Fibroblast of peridontal ligament (primary cell): ENCODE results near the gene BABAM2.

Experiments
- DNase-seq: peaks from one replicate; pipeline ENCODE4 v3.0.0-alpha.2; 2010; ENCODE audit errors: extremely low read depth

BABAM2 gene

DNA sequence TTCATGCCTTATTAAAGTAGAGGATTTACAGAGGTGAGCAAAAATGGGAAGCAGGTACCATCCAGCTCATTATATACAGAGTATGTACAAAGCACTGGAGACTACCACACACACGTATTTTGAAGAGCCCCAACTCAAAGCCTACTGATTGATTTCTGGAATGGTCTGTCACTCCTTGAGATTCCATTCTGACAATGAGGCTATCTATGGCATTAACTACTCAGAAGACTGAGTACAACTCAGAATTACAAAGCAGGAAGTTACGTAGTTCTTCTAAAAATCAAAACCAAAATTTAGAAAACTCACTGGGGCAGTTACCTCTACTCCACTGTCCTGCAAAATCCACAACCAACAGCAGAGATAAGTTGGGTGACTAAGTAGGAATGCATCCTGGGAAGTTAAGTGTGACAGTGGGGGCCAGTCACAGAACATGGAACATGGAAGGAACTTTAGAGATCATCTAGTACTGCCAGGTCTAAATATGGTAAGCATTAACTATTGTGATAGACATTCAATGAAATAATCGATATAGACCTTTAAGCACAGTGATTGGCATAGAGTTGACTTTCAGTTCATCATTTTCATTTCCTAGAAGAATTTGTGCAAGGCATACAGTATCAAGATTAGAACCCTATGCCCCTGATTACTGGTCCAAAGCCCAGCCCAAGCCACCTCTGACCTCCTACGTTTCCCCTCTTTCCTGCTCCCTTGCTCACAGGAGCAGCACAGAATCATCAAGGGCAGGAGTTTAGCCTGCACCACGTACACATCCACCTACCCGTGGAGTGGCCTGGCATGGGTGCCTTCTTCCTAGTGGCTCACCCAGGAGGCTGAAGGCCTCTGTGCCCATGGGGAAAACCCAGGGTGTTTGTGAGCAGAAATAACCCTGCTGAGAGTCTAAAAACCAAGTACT lies 422.0 kb downstream of the BABAM2 start:
- no peak for DNase-seq

DNA sequence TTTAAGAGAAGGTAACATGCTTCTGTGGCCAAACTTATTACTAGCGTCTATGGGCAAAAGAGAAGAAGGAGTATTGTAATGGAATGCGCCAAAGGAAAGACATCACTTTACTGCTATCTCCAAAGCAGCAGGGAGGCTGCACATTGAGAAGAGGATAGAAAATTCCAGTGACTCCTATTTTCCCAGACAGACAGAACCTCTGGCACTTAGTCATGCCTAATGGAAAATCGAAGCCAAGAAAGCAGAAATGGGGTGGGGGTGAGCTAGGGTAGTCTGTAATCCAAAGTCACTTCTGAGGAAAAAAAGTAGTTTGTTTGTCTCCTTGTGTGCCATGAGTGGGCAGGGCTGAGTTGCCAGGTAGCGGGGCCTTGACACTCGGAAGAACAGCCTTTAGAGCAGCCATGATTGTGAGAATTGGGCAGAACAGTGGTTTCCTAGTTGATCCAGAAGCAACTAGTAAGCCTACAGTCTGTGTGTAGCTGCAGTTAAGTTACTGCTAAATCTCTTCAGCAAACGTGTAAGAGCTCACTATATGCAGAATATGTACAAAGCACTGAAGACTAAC lies 422.8 kb downstream of the BABAM2 start:
- DNase-seq = no peak

DNA sequence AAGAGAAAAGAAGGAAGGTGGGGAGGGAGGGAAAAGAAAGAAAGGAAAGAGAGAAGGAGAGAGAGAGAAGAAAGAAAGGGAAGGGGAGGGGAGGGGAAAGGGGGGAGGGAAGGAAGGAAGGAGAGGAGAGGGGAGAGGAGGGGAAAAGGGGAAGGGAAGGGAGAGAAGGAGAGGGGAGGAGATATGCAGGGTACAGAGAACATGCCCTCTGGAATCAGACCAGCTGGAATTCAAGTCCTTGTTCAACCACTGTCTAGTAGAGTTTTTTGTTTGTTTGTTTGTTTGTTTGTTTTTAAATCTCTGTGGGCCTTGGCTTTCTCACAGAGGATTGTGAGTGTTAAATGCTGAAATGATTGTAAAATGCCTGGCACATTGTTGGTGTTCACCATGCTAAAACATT lies 424.4 kb downstream of the BABAM2 start:
- DNase-seq = no peak

DNA sequence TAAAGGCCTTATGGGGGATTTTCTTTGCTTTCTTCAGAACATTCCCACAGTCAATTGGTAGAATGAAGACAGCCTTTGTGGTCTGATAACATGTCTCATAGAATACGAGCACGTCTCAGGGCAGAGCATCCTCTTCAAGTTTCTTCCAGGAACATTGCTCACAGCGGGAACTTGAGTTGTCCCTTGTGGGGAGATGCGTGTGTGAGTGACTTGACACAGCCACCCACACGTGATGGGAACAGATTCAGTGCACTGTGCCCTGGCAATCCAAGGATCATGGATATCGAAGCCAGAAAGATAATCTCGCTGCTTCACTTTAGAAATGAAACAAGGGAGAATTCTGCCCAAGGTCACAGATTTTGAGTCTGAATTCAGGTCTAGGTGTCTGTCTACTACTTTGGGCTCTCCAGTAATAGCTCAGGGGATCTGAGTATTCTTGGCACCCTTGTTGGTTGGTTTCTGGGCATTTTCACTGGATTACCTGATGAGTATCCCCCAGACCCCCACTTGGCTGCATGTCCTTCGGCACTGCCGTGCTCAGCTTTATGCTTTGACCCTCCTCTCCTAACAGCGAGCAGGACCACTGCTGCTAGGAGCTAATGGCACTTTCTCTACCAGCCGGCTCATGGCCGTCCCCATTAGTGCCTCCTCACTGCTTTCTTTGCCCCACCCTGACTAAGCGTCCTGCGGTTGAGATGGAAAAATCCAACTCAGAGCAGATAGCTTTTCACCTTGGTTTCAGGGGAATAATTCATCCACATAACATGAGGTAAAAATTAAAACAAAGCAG lies 426.2 kb downstream of the BABAM2 start:
- DNase-seq = no peak

DNA sequence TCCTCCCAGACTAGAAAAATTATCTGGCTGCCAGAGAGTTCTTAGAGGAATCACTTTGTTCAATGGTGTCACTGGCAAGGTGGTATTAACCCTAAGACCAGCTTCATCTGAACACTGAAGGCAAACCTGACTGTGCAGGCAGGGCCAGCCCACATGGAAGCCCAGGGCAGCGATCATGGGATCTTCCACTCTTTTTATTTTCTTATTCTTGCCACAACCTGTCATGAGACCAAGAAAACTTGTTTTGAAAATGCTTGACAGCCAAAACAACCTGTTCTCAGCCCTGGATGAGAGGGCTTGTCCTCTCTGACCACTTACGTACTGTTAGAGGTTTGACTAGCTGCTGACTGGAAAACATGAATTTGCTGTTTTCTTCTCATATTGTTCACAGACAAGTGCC lies 426.9 kb downstream of the BABAM2 start:
- DNase-seq = no peak

DNA sequence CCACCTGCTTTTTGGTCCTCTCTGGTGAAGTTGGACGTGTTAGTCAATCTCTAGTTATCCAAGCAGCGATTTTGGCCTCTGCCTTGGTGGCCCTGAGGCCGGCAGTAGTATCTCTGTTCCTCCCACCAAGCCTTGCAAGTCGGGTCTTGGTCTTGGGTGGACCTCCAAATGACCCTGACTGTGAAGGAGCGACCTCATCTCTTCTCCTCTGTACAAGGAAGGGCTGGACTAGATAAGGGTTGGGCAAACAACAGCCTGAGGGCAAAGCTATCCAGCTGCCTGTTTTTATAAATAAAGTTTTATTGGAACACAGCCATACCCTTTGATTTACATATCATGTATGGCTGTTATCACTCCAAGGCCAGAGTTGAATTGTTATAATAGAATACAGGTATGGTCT lies 427.5 kb downstream of the BABAM2 start:
- no peak for DNase-seq

DNA sequence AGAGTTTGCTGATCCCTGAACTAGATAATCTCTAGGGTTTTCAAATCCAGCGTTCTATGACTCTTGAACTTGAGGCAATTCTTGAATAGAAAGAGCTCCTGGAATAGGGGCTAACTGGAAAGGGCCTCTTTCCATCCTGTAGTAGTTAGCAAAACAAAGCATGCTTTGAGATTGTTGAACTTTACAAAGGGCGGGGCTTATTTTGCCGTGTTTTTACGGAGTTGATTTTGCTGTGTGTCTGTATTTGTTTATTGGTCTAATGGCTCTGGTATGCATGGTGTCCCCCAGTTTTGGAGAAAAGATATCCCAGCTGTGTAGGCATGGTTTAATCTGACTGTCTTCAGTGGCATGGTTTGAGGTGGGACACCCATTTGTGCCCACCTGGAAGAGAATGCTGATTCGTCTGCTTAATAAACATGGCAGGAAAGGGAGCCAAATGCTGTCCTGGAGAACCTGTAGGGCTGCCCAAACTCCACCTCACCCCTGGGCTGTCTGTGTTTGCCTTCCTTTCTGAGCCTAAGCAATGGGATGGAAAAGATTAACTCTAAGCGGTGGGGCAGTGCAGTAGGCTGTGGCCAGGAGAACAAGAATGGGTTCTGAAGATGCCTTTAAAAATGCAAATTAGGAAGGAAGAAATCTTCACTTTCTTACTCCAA lies 428.1 kb downstream of the BABAM2 start:
- no peak for DNase-seq

DNA sequence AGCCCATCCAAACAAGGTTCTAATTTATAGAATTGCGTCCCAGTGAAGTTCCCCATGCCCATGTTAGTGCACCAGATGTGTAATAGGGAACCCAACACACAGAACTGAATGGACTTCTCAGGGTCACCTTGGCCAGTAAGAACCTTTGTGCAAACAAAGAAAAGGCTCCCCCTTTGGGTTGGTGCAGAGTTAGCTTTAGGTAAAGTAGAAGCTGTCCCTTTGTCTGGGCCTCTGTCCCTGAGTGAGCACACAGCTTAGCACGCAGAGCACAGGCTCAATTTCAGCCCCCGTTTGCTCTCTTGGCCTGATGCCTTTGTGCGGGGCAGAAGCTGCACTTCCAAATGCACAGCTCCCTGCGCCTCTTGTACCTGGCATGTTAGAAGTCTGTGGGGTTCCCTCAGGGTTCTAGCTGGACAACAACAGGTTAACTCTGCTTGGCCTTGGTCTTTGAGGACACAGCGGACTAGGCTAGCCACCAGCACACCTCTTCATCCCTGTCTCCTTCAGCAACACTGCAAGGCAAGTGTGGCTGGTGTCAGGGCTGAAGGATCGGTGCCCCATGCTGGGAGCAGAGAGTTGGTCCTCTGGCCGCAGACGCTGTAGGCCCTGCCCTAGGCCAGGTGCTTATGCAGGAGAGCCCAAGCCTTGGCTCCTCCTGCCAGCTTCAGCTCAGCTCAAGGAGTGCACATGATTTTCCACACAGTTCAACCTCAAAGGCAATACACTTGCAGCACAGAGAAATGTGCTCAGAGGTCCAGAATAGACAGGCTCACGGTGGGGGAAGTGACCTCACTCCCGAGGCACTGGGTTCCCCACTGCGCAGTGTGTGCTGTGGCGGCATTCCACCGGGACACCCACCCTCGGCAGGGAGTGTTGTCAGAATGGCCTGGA lies 428.8 kb downstream of the BABAM2 start:
- DNase-seq = peak; percentile 85

DNA sequence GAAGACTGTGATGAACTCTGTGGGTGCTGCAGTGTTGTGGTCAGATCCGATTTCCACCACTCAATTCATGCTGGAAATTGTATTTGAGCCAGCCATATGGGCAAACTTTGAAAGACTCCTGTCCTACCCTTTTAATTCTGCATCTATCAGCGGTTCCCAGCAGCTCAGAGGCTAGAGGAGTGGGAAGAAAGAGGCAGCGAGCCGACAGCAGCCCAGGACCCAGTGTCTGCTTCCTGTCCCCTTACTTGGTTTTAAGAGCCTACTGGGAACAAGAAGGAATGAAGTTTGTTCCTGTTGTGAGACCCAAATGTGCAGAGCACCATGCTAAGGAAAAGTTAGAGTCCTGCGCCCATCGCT lies 429.5 kb downstream of the BABAM2 start:
- DNase-seq = no peak

DNA sequence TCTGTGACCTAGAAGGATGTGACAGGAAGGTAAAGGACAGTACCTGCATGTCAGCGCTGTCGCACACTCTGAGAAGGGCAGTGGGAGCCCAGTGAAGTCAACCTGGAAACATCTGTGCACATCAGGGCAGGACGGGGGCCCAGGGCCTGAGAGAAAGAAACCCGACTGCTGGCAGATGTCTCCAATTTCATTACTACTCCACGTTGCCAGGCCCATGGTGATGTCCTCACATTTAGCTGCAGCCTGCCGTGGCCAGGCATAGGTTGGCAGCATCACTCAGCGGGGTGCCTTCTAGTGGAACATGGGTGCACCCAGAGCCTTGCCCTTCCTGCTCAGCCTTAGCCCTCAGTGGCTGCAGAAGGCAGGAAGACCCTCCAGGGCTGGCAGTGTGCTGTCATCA lies 429.8 kb downstream of the BABAM2 start:
- DNase-seq = no peak

DNA sequence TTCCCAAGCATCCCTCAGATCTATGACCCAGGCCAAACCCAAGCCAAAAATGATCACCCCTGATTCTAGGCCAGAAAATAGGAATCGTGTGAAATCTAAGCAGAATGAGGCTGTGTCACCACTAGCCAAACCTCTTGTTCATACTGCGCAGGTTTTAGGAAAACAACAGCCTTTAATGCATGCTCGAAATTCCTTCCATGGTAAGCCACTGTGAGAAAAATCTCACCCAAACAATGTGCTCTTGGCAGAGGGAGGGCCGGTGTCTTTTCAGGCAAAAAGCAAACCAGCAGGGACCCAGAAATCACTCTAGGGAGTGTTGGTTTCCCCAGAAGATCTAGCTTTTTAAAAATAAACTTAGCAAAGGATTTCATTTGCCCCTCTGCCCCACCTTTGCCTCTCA lies 430.9 kb downstream of the BABAM2 start:
- DNase-seq = peak; percentile 88

DNA sequence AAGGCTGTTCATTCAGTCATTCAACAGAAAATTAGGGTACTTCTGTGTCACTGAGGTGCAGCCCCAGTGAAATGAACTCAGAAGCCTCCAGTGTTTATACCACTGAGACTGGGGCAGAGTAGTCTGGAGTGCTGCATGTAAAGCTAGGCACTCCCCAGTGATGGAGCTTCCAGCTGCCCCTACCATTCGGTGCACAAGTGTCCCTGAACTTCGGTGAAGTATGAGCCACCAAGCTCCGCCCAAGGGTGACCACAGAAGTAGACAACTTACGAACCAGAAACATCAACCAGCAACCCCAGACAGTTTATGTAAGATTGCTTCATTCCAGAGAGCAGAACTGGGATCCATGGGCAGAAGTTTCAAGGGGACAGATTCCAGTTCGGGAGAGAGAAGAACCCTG lies 431.5 kb downstream of the BABAM2 start:
- no peak for DNase-seq

DNA sequence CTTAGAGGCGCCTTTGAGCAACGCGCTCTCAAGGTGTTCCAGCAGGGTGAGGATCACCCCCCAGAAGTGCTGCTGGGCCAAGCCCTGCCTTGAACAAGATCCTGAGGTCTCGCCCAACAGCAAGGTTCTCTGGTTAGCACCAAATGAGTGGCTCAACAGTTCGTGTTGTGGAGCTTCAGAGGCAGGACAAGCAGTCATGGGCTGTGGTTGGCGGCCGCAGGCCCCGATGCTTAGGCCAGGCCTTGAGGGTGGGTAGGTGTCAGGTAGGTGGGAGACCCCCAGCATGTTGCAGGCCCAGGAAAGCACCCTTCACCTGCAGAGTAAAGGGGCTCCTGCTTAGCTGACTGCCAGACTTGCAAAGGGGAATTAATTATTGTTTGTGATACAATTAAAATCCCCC lies 431.9 kb downstream of the BABAM2 start:
- DNase-seq = no peak

DNA sequence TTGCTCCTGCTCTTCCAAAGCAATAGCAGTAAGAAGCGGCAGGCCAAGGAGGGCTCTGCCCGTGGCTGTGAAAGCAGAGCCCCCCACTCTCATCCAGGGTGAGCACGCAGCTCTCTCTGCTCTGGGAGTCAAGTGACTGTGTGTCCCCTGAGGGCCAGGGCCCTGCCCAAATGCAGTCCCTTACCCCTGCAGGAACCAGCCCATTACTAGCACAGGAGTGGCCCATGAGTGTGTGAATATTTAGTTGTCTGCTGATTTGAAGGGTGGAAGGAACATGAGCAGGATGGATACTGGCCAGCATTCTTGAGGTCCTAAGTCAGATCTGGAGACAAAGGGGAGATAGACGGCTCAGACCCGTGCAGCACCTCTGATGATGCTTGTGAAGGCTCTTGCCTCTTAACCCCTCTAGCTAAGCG lies 432.5 kb downstream of the BABAM2 start:
- peak; percentile 25 for DNase-seq

DNA sequence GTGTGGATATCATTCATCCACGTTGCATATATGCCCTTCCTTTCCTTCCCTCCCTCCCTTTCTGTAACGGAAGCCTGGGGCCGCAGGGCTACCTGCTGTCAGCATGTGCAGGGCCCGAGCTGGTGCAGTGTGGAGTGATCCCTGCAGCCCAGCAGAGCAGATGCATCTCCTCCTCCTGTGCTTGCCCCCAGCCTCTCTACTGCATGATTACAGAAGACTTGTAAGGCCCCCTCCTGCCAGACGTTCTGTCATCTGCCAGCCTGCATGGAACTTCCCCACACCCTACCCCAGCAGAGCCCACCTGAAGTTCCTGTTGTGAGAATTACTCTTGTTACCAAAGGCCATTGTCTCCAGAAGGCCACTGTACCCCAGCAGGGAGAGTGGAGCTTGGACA lies 434.6 kb downstream of the BABAM2 start:
- DNase-seq = no peak

DNA sequence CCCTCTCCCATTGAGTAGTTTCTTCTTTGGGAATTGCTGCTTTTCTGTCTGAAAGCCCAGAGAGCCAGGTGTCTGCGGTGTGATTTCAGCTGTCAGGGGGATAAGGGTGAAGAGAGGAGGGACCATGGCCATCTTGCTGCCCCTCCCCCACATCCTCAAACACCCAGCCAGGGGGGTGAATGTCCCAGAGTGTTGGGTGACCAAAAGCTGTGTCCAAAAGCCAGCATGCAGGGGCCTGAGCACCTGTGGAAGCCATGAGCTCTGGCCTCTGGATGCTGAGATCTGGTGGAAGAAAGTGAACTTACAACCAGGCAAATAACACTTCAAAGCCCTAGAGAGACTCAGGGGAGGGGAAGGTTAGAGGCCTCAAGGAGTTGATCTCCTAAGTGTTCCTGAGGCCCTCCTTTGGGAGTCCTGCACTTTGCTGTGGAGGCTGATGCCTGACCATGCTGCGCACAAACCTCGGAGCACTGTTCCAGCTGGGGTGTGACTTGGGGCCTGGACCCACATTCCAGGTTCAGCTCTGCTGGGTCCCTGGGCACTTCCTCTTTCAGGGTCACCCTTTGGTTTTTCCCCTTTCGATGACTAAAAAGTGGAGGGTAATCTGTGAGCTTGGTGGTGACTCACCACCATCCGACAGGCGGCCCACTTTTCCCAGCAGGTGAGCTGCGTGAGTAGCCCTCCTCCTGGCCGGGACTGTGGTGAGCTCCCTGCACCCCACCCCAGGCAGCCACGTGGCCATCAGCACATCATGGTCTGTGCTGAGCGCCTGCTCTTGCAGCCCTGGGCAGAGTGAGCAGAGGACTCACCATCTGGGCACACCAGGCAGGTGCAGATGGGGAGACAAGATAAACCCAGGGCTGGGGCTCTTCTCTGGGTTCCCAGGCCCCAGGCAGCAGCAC lies 435.3 kb downstream of the BABAM2 start:
- DNase-seq = no peak

DNA sequence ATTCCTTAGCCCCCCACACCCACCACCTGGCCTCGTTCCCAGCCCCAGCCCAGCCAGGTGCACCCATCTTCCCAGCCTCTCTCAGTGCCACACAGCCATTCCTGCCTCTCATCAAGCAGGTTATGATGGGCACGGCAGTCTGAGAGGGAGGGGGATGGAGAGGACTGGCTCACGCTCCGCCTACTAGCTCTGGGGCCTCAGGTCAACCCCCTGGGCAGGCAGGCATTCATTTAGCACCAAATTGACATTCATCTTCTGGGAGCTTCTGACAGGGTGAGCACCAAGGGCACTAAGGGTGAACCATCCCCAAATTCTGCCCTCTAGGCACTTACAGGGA lies 435.9 kb downstream of the BABAM2 start:
- no peak for DNase-seq

DNA sequence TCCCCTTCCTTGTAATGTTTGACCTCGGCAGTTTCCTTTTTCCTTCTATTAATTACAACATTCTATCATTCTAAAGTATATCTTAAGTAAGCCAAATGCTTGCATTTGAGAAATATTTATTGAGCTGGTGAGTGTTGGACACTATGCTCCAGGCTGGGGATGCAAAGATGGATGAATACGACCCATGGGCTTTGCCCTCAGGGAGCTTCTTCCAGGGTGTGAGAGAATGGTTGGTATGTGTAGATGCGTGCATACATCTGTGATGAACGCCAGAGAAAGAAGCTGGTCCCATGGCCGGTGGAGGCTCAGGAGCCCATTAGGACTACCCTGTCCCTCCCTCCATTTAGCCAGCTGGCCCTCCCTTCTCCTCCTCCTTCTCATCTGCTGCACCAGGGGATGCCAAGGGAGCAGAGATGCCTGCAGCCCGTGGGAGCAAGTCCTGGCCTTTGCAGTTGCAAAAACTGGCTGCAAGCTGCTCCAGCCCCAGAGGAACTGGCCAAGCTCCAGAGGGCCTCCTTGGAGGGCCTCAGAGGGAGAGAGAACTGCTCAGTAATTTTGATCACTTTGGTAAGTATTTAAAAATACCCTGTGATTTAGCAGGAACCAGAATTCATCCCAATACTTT lies 436.5 kb downstream of the BABAM2 start:
- peak; percentile 81 for DNase-seq

DNA sequence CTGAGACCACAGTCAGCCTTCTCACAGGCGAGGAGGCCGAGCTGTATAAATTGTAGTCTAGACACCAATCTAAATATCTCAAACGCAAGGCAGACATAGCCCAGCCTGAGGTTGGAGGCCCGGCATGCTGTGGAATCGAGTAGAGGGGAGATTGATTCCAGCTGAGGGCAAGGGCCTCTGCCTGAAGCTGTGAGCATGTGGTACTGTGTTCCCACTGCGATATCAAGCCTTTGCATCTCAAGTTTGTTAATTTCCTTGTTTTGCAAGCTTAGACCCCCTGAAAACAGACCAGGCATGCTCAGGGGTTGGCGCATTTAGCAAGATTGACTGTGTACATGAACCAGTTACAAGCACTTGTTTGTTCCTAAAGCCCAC lies 437.0 kb downstream of the BABAM2 start:
- no peak for DNase-seq
